ENCODE results near the gene HINT2. TPM values are rescaled to one million over a fixed set of nuclear protein-coding genes. Genes with fewer than 3 reads are reported as not detected.

HINT2 gene
- total RNA-seq, 1 donor from 2014 or later: 12.3 TPM

GRCh38 chr9:35811381-35812024 is 3.3 kb downstream of the HINT2 start:
- no peak for DNase-seq

DNA sequence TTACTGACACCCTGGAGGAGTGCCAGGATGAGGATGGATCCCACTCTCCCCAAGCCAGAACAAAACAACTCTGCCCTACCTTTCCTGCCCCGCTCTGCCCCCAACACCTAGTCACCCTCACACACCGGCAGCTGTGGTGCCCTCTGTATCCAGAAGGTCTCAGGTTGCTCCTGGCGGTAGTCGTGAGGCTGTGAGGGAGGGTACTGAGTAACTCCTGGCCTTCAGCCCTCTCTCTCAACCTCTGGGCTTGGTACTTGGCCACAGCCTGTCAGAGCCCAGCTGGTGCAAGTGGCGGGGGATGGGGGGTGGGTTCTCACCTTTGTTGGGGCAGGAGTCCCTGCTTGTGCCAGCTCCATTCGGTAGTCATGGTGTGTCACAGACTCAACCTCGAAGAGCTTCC is 4.7 kb downstream of the HINT2 start:
- no peak for DNase-seq

DNA sequence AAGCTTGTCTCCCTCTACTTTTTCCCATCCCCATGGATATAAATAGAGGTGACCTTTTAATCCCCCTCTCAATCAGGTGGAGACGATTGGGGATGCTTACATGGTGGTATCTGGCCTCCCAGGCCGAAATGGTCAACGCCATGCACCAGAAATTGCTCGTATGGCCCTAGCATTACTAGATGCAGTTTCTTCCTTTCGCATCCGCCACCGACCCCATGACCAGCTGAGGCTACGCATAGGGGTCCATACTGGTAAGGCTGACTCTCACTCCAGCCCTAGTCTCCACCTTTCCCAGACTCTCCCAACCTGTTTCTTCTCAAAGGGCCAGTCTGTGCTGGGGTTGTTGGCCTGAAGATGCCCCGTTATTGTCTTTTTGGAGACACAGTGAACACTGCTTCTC is 6.4 kb downstream of the HINT2 start:
- no peak for DNase-seq

DNA sequence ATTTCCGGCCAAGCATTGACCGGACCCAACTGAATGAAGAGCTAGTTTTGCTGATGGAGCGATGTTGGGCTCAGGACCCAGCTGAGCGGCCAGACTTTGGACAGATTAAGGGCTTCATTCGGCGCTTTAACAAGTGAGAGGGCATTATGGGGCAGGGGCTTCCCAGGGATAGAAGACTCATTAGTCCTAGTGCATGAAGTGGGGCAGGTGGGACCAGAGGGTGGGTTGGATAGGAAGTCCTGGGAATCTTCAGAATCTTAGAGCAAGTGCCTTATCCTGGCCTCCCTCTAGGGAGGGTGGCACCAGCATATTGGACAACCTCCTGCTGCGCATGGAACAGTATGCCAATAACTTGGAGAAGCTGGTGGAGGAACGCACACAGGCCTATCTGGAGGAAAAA is 8.7 kb downstream of the HINT2 start:
- DNase-seq: no peak

GRCh38 chr9:35801328-35802128 is 13.3 kb downstream of the HINT2 start:
- DNase-seq: no peak

- DNase-seq: no peak
Observed at GRCh38 chr9:35800530-35800929, 14.3 kb downstream of the HINT2 start.

DNA sequence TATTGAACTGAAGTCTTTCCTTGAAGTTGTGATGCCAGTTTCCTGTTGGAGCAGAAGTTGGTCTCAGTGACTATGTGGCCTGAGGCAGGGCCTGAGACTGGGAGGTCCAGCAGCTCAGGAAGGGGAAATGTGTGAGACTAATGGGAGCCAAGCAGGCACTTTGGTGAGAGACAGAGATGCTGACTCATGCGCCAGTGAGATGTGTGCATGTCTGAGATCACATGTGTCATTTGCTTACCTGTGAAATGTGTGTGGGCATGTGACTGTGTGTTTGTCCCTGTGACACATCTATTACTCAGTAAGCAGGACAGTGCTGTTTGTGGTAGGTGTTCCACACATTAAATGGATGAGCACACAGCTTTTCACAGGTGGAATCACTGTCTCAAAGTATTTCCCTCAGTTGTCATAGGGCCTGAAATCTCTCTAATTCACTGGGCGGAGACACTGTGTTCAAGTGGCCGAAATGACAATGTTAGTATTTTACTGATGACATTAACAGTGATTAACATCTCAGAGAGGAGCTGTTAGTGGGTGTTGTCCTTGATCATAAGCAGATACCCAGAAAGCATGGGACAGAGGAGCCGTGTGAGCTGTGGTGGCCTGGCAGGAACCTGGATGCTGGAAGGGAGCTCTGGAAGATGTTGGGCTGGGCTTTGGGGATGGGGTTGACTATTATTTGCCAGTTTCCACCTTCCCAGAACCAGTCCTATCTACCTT is 16.0 kb downstream of the HINT2 start:
- DNase-seq: no peak

DNA sequence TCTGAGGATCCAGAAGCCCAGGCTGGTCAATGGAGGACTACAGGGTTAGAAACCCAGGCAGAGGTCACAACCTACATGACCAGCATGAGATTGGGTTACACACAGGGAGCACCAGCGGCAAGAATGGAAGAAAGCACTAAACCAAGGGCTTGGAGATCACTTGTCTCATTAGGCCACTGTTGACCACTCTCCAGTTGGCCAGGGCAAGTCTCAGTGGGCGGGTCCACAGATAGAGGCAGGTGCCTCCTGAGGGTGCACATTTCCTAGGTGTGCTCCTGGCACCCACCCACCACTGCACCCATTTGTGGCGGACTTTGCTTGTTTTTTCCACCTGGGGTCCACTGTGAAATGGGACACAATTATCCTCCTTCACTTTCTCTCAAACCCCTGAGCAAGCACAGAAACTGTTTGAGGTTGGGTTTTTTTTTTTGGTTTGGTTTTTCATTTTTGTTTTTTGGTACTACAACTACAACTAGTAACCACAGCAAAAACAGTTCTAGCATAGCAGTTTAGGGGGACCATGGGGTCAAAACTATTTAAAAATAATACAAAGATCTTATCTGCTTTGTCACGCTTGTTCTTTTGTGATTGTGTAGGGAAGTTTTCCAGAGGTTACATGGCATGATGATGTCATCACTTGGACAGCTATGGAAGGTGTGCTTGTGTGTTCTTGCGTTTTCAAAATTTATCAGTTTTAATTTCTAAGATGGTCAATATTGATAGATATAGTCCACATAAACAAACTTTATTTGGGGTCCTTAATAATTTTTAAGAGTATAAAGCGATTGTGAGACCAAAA is 17.3 kb downstream of the HINT2 start:
- DNase-seq: no peak

DNA sequence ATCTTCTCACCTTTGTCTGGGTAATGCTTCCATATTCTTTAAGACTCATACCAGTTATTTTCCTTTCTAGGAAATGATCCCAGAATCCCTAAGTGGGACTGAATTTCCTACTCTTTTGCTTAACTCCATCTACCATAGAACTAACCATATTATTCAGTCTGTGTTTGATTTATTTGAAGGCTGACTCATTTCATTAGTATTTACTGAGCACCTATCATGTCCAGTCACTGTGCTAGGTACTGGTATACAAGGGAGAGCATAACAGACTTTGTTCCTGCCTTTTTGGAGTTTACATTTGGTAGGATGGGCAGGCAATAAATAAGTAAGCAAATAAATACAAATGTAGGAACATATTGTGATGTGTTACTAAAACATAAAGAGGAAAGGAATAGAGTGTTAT is 19.1 kb downstream of the HINT2 start:
- DNase-seq: no peak

- DNase-seq: no peak
Observed at GRCh38 chr9:35793461-35793860, 21.4 kb downstream of the HINT2 start.

DNA sequence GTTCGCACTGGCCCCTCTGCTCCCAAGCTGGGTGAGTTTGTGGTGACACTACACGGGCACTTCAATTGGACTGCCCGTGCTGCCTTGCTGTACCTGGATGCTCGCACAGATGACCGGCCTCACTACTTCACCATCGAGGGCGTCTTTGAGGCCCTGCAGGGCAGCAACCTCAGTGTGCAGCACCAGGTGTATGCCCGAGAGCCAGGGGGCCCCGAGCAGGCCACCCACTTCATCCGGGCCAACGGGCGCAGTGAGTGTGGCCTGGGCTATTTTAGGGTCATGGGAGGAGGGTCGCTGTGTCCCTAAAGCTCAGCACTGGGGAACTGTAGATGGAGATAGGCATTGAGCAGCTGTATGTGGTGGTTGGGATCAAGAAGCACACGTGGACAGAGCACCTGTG is 22.0 kb downstream of the HINT2 start:
- DNase-seq: no peak

GRCh38 chr9:35792024-35792813 is 22.6 kb downstream of the HINT2 start:
- DNase-seq: no peak

- peak; percentile 8 for DNase-seq
Observed at GRCh38 chr9:35791297-35791921, 23.4 kb downstream of the HINT2 start, which contains the start of gene NPR2. Gene NPR2, plus strand, starts transcription at chr9:35791591. Its CDS starts 818 bp downstream, at chr9:35792409.

DNA sequence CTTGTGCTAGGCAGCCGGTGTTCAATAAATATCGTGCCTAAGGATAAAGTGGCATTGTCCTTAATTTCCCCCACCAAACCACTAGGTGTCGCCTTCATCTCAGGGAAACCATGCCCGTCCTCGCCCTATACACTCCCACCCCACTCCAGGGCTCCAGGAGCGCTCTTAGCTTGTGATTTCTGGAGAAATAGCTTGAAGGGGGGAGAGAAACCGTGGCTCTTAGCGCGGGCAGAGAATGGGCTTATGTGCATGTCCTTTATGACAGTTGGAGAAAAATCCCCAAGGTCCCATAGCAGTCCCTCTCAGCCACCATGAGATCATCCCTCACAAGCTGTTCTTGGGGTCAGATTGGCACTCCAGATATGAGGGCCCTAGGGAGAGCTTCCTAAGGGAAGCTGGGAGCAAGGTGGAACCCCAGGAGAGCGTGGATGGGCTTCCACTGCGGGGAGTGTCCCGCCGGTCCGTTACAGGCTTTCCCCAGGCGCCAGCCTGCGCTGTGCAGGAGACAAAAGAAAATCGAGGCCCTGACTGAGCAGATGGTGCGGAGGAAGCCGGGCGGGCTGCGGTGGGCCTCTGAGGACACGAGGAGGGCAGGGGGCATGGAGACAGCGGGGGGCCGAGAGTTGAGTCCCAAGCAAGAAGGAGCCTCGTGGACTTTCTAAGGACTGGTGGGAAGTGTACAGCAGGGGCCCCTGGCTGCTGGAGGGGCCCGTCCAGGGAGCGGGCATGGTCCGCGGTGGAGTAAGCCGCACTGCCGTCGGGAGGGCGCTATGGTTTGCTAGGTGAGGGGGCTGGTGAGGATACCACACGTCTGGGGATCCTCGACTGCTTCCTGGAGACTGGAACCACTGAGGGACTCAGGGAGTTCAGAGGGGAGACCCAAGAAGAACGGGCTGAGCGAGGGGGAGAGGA is 24.2 kb downstream of the HINT2 start:
- peak; percentile 94 for DNase-seq

GRCh38 chr9:35790025-35790384 is 24.8 kb downstream of the HINT2 start:
- no peak for DNase-seq

DNA sequence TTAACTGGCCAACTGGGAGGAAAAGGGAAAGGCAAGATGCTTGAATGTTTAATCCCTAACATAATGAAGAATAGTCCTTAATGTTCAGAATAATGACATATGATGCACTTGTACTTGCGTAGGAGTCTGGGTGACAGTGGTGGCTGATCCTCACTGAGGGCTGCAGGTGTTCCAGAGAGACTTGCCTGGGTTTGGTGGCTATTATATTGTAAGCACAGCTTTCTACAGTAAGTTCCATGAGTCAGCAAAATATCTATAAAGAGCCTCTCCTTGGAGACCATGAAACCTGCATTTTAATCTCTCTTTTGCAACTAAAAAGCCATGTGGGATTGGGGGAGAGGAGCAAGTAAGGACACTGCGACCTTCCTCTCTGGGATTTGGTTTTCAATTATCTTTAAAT is 25.3 kb downstream of the HINT2 start:
- DNase-seq: no peak

DNA sequence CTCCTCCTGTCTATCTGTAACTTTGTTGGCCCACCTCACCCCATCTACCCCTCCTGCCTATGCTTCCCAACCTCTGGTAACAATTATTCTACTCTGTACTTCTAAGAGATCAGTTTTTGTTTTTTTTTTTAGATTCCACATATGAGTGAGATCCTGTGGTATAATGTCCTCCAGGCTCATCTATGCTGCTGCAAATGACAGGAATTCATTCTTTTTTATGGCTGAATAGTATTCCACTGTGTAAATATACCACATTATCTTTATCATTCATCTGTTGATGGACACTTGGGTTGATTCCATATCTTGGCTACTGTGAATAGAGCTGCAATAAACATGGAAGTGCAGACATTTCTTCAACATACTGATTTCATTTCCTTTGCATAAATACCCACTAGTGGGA is 31.4 kb downstream of the HINT2 start:
- DNase-seq: no peak

GRCh38 chr9:35781066-35781465 is 33.8 kb downstream of the HINT2 start:
- no peak for DNase-seq

- DNase-seq: no peak
Observed at GRCh38 chr9:35778496-35778895, 36.3 kb downstream of the HINT2 start.

- no peak for DNase-seq
Observed at GRCh38 chr9:35776018-35776417, 38.8 kb downstream of the HINT2 start.

Data from skin of body (tissue), 2 donors.